Activated CD4-positive, alpha-beta T cell treated with anti-CD3 and anti-CD28 coated beads, Interleukin-2, amount 50 U/mL, for 24 hours (primary cell): ENCODE data around the gene XRCC1.
A peak's percentile ranks its signal among the peaks of the same experiment; 100 is the strongest.
"Not testable (repeated sequence)": the region's sequence is repeated elsewhere in the genome, so short reads cannot be mapped to it uniquely, and the experiment has no call there.

ENCODE experiments used
- DNase-seq, 2 donors: peaks; one replicate each; pipeline ENCODE4 v3.0.0-alpha.2; 2020; ENCODE audit warnings: low read depth in 1 of 2, low spot score in 1 of 2

The XRCC1 gene

GRCh38 chr19:43575156-43575950 lies at the start of gene XRCC1, which contains the start of gene PINLYP:
Gene XRCC1, minus strand, starts transcription at chr19:43575527. Its CDS starts 69 bp downstream, at chr19:43575458.
Gene PINLYP, plus strand, starts transcription at chr19:43575801. Its CDS starts 1,391 bp downstream, at chr19:43577192.
- peak; percentile 80 to 97 for DNase-seq

- peak; percentile 67 to 76 for DNase-seq
Measured at GRCh38 chr19:43624933-43625332, 49.6 kb upstream of the XRCC1 start.

GRCh38 chr19:43623889-43624670 lies 48.8 kb upstream of the XRCC1 start:
- DNase-seq = no peak

GRCh38 chr19:43622956-43623355 lies 47.6 kb upstream of the XRCC1 start:
- DNase-seq = no peak

GRCh38 chr19:43622070-43622469 lies 46.7 kb upstream of the XRCC1 start:
- no peak for DNase-seq

- DNase-seq = peak in 1 of 2 donors; percentile 84
Measured at GRCh38 chr19:43620061-43621001, 45.0 kb upstream of the XRCC1 start.

GRCh38 chr19:43619262-43620060 lies 44.1 kb upstream of the XRCC1 start, which contains the start of gene ZNF428:
Gene ZNF428, minus strand, starts transcription at chr19:43619629. Its CDS starts 5,325 bp downstream, at chr19:43614304.
- peak; percentile 73 to 75 for DNase-seq

GRCh38 chr19:43618921-43619261 lies 43.6 kb upstream of the XRCC1 start:
- peak in 1 of 2 donors; percentile 54 for DNase-seq

- no peak for DNase-seq
Measured at GRCh38 chr19:43616954-43617353, 41.6 kb upstream of the XRCC1 start.

GRCh38 chr19:43616306-43616705 lies 41.0 kb upstream of the XRCC1 start:
- DNase-seq = no peak

GRCh38 chr19:43612374-43612773 lies 37.0 kb upstream of the XRCC1 start:
- no peak for DNase-seq

GRCh38 chr19:43611788-43612187 lies 36.5 kb upstream of the XRCC1 start, which contains the start of gene SRRM5:
Gene SRRM5, plus strand, starts transcription at chr19:43612088. Its CDS starts 34 bp downstream, at chr19:43612122.
- no peak for DNase-seq

- DNase-seq = no peak
Measured at GRCh38 chr19:43610493-43610892, 35.2 kb upstream of the XRCC1 start.

- no peak for DNase-seq
Measured at GRCh38 chr19:43609872-43610271, 34.5 kb upstream of the XRCC1 start.

- no peak for DNase-seq
Measured at GRCh38 chr19:43607238-43608205, 32.2 kb upstream of the XRCC1 start.

- DNase-seq = no peak
Measured at GRCh38 chr19:43606569-43607229, 31.4 kb upstream of the XRCC1 start.

- DNase-seq = no peak
Measured at GRCh38 chr19:43605875-43606568, 30.7 kb upstream of the XRCC1 start.

GRCh38 chr19:43600326-43600725 lies 25.0 kb upstream of the XRCC1 start:
- DNase-seq = not testable (repeated sequence)
